Hepatocyte (in vitro differentiated cells): ENCODE measurements around the gene RPIA.

Source experiments
- CTCF ChIP-seq: fragments of 200-600 bp; sonication (generic); IDR thresholded peaks from 2 replicates; pipeline ENCODE4 v1.5.1; 2016; ENCODE audit warnings: antibody characterized with exemption, mild to moderate bottlenecking; ENCODE audit not compliant: poor library complexity
- EZH2 ChIP-seq: fragments of 200-600 bp; sonication (generic); IDR thresholded peaks from 2 replicates; pipeline ENCODE4 v1.6.1; 2016; ENCODE audit warnings: antibody characterized with exemption, mild to moderate bottlenecking, borderline replicate concordance
- EZH2phosphoT487 ChIP-seq: fragments of 200-600 bp; sonication (generic); IDR thresholded peaks from one replicate; pipeline ENCODE4 v1.6.1; 2018; ENCODE audit warnings: antibody characterized with exemption, mild to moderate bottlenecking, low read depth, moderate library complexity; ENCODE audit not compliant: unreplicated experiment, severe bottlenecking

DNA sequence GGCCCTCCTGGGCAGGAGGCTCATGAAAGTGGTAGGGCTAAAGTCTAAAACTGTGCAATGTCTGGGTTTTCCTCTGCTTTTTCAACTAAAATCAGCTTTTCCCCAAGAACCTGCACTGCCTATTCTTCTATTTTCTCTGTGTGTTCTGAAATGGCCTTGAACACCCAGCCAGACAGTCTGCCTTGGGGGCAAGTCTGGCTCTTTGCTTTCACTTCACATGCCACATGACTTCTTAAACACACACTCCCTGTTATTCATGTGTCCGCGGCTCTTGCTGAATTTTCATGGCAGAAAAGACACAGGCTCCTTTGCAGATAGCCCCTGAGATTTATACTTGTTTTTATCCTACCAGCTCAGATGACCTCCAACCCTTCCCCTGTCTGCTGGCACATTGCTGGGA, 10.6 kb upstream of the RPIA start:
- TF ChIP-seq EZH2phosphoT487, result no peak
- no peak for TF ChIP-seq EZH2
- TF ChIP-seq CTCF, result no peak
